Cortex of kidney (tissue), 1 donor: ENCODE measurements around the gene WRNIP1.
"Not testable (repeated sequence)": the region's sequence is repeated elsewhere in the genome, so short reads cannot be mapped to it uniquely, and the experiment has no call there.

ENCODE experiments used
- DNase-seq: peaks from one replicate; lab custom pipeline; 2025; lab: John Stamatoyannopoulos, UW

WRNIP1 gene

GRCh38 chr6:2784930-2785329 lies 19.7 kb downstream of the WRNIP1 start:
- DNase-seq, result no peak

DNA sequence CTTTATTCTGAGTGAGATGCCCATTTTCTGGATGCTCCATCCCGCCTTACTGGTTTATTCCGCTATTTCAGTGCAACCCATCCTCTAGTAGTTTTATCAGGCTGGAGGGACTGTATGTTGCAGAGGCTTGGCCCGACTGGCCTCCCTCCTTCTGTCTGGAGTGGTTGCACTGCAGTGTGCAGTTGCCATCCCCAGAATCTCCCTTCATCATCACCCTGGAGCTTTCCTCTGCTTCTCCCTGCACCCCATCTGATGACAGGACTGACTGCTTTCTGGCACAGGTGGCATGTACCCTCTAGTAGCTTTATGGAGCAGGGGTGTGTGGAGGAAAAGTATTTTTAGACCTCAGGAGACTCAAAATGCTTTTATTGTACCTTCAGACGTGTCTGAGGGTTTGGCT lies 21.1 kb downstream of the WRNIP1 start:
- no peak for DNase-seq

DNA sequence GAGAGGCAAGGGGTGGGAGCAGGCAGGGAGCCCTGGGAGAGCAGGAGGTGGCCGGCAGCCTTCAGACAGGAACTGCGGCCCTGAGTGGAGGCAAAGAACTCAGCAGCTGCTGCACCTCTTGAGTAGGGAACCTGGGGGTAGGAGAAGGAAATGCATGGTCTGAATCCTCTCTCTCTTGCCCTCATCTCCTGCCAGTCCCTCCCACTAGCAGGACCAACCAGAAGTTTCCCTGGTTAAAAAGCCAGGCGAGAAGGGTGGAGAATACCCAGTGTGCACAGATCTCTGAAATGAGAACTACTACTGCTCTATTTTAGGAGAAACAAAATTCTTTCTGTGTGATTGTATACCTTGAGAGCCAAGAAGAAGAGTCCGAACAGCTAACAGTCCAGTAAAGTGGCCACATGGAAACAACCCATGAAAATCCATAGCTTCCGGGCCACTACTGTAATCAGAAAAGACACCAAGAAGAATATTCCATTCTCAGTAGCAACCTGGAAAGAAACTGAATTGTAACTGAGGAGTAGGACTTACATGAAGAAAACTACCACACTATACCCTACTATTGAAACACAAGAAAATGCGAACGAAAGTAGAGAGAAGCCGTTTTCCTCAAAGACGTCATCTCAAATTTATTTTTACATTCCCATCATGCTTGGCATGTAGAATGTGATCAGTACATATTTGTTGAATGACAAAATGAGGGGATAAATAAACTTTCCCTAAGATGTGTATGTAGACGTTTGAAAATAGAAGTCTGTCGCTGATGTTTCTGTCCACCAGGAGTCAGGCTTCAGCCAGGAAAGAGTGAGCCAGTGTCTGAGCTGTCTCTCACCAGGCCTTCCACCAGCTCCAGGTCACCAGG lies 25.6 kb downstream of the WRNIP1 start:
- no peak for DNase-seq

DNA sequence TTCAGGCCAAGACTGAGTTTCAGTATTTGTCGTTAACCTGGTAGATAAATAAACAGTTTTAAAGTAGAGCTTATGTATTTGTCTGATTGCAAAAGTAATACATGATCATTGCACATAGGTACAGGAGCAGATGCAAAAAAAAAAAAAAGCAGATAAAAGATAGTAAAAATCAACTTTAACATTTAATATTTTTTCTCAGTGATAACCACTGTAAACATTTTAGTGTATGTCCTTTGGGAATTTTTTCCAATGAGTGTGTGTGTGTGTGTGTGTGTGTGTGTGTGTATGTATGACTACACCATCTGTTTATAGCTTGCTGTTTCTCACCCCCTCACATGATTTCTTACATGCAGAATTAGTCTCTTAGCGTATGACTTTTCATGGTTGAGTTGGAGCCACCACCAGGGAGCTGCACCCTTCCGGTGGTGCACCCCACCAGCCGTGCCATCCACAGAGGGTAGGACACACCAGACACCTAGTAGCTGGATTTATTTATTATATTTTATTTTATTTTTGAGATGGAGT lies 26.3 kb downstream of the WRNIP1 start:
- DNase-seq, result no peak

GRCh38 chr6:2792330-2793110 lies 27.3 kb downstream of the WRNIP1 start:
- no peak for DNase-seq

DNA sequence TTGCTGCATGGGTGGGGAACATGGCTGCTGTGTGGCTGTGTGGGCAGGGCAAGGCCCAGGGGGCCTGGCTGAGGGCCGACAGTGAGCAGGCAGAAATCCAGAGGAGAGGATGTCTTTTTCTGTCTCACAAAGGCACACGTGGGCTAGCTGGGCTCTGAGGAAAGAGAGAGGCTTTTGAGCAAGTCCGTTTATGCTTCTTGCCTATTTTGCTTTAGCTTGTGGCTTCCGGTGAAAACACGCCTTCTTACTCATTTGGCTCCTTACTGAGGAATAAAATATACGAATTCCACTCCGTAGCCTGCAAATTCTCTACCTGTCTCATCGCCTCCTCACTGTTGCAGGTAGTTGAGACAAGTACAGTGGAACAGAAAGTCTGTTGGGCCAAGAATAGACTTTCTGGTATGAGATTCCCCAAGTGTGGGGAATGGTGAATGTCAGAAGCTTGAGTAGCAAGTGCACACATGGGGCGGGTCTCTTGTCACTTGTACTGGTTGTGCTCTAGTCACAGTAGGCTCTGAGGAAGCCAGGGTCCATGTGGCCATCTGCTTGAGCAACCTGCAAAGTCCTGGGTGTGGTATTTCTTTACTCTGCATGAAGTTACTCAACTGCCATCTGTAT lies 28.4 kb downstream of the WRNIP1 start:
- no peak for DNase-seq

DNA sequence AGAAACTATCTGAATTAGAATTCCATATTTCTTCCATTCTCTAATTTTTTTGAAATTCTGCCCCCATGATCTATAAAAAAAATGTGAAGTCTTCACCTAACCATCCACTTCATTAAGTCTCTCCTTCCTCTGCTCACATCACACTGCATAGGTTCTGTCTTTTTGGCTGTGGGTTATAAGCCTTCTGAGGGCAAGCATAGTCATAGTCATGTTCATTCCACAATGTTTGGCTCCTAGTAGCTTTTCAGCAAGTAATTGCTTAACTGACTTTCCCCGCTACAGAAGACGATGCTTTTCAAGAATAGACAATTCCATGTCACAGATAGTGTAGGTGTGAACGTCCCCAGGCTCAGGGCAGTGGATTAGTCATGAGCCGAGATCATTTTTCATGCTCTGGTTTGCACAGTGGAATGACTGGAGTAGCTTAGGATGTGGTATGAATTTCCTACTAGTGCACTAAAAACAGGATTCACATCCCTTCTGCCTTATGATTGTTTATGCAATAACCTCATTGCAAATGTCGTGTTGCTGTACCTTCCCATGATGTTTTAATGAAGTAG lies 29.1 kb downstream of the WRNIP1 start:
- DNase-seq, result no peak

- DNase-seq, result no peak
Observed at GRCh38 chr6:2795162-2795561, 30.0 kb downstream of the WRNIP1 start.

GRCh38 chr6:2795956-2796355 lies 30.8 kb downstream of the WRNIP1 start:
- DNase-seq, result no peak

DNA sequence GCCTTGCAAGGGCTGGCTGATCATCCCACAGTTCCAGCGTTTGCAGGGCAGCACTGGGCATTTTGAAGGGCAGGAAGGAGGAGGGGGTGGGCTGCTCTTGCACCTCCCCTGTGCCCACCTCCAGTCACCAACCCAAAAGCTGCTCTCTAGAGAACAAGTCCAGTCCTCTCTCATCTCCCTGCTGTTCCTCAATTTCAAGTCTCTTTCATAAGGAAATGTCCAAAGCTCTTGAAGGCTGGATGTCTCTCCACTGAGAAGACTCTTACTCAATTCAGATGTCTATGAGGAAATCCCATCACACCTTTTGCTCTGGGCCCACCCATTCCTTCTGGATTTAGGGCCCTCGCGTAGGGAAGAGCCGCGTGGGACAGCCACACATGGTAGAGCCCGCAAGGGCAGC lies 31.7 kb downstream of the WRNIP1 start:
- no peak for DNase-seq

DNA sequence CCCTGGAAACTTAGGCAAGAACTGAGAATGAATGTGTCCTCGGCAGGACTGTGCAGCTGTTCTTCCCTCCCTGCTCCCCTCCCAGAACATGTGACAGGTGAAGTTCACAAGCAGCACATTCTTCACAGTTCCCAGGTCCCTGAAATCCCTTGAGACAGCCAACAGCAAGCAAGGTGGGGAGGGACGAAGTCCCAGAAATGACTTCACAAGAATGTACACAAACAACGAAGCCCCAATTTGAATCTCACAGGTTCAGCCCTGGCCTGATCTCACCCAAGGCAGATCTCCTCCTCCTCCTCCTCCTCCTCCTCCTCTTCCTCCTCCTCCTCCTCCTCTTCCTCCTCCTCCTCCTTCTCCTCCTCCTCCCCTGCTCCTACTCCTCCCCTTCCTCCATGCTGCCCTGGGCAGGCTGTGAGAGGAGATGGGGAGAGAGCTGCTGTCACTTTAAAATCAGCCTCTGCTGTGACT lies 32.4 kb downstream of the WRNIP1 start:
- DNase-seq, result no peak

GRCh38 chr6:2798586-2799134 lies 33.5 kb downstream of the WRNIP1 start:
- no peak for DNase-seq

DNA sequence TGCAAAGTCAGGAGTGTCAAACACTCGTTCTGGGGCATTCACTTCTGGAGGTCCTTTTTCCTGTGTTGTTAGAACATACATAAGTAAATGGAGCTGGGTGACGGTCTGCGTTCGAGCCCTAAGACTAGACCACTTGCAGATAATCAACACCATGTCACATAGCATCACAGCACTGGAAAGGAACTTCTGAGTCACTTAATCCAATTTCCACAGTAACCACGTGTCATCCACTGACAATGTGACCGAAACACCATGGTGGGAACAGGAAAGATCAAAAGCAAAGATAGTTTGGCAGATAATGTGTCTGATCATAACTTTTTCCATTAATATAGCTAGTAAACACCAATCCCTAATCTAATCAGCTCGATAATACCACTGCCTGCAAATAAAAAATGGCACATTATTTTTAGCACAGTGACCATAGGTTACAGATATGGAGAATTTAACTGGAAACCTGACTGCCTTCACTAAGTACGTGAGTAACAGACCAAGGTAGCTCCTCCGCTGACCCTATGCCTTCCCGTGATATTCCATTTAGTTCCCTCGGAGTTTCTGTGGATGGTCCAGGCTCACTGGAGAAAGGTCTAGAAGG lies 34.8 kb downstream of the WRNIP1 start:
- no peak for DNase-seq

GRCh38 chr6:2800552-2801316 lies 35.5 kb downstream of the WRNIP1 start:
- DNase-seq, result no peak

DNA sequence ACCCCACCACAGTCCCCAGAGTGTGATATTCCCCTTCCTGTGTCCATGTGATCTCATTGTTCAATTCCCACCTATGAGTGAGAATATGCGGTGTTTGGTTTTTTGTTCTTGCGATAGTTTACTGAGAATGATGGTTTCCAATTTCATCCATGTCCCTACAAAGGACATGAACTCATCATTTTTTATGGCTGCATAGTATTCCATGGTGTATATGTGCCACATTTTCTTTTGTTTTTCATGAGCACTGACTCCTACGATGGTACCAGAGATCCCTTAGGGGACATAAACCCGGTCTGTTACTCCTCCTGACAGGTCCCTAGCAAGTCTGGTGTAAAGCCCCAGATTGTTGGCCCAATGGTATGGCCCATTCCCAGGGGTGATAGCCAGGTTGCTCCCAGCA lies 36.5 kb downstream of the WRNIP1 start:
- not testable (repeated sequence) for DNase-seq

DNA sequence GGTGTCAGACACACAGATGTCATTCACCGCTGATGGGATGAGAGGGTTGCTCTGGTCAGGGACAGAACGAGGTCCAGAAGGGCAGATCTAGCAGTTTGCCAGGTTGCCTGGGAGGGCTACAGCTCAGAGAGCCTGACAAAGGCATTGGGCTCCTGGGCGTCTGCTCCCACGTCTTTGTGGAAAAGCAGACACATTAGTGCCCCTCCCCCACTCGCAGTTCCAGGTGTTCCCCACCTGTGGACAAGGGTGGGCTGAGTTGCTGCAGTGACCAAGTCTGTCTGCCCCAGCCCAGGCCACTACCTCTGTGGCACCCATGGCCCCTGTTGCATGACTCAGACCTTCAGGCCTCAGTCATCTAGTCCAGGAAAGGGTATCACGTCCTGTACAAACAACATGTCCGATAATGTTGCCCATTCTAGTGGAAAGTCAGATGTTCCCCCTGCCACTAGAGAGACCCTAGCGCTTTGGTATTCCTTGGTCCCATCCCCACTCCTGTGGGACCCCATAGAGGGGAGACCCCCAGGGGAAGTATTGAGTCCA lies 37.4 kb downstream of the WRNIP1 start:
- DNase-seq, result no peak

GRCh38 chr6:2803731-2804429 lies 38.7 kb downstream of the WRNIP1 start:
- no peak for DNase-seq

- DNase-seq, result no peak
Observed at GRCh38 chr6:2804516-2804915, 39.3 kb downstream of the WRNIP1 start.

GRCh38 chr6:2805031-2805430 lies 39.8 kb downstream of the WRNIP1 start:
- no peak for DNase-seq

GRCh38 chr6:2806644-2807043 lies 41.5 kb downstream of the WRNIP1 start:
- no peak for DNase-seq
